GM12865 (cell line): Measurements from ENCODE around the gene SDSL.
A peak's percentile ranks its signal among the peaks of the same experiment; 100 is the strongest.

Experiments
- DNase-seq: peaks from one replicate; pipeline ENCODE4 v3.0.0; 2010; ENCODE audit warnings: low read depth
- H3K4me3 ChIP-seq: 2 replicates; pipeline ENCODE4 v1.5.1; 2011; ENCODE audit warnings: mild to moderate bottlenecking, low read depth, low read length, control low read depth
- CTCF ChIP-seq: IDR thresholded peaks from 2 replicates; pipeline ENCODE4 v1.5.1; 2011; ENCODE audit warnings: low read length, control low read depth, low read depth, inconsistent platforms; ENCODE audit not compliant: insufficient read depth; ENCODE audit errors: missing control alignments

Gene SDSL

GRCh38 chr12:113420996-113421595 lies 1.1 kb upstream of the SDSL start:
- no peak overlapping the region for H3K4me3 ChIP-seq
- no peak for DNase-seq
- TF ChIP-seq CTCF: no peak

DNA sequence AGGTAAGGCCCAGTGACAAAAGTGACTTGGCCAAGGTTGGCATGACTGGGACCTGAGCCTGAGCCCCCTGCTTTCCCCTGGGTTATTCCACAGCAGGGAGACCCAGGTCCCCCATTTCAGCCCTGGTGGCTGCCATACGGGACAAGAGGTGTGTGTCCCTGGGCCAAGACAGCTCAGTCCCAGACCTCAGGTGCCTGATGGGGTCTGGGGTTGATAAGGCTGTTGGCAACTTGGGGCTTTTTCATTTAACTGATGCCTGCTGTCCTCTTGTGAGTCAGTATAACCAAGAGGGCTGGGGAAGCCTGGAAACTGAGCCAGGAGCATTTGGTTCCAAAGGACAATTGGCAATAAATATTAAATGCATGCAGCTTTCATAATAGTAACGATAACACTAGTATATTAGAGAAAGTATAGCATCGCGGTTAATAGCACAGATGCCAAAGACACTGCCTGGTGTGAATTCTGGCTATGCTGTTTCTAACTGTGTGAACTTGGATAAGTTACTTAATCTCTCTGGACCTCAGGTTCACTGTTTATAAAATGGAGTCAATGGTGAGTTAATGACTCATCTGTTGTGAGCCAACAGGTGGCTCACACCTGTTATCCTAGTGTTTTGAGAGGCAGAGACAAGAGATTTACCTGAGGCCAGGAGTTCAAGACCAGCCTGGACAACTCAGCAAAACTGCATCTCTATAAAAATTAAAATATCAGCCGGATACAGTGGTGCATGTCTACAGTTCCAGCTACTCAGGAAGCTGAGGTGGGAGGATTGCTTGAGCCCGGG lies 898 bp downstream of the SDSL start:
- DNase-seq: no peak
- H3K4me3 ChIP-seq: peak overlapping the region; percentile 63
- no peak for TF ChIP-seq CTCF

DNA sequence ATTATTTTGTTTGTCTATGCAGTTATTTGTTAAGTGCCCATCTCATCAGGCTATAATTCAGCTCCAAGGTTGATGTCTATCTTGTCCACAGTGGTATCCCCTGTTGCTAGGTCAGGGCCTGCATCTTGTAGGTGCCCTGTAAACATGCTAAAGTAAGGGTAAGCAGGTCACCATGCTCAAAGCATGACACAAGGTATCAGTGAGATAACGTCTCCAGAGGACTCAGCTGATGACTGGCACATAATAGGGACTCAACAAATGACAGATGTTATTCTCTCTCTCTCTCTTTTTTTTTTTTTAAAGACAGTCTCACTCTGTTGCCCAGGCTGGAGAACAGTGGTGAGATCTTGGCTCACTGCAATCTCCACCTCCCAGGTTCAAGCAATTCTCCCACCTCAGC lies 2.3 kb downstream of the SDSL start:
- TF ChIP-seq CTCF: no peak
- no peak for DNase-seq
- H3K4me3 ChIP-seq: no peak overlapping the region

DNA sequence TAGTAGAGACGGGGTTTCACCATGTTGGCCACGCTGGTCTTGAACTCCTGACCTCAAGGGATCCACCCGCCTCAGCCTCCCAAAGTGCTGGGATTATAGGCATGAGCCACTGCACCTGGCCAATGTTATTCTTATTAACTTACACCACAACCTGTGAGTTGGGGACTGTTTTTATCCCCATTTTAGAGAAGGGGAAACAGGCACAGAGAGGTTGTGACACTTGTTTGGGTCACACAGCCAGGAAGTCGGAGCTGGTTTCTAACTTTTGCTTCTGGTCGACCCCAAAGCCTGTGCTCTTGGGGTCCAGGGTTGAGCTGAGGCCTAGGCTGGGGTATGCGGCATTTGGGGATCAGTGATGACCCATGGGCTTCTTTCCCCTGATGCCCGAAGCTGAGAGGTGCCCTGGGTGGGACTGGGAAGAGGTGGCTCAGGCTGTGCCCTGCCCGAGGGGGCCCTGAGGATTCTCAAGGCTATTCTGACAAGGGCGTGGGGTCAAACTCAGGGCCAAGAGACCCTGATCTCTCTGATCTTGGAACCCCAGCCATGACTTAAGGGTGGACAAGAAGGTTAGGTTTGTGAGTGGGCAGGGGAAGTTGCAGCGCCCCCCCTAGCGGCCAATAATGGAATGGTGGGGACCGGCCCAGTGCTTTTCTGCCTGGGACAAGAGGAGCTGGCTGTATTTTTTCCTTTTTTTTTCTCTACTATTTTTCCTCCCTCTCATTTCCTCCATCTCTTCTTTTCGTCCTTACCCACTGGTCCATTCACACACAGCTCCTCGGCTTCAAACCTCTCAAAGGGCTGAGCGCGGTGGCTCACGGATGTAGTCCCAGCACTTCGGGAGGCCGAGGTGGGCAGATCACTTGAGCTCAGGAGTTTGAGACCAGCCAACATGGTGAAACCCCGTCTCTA lies 3.0 kb downstream of the SDSL start:
- peak; percentile 83 for TF ChIP-seq CTCF
- DNase-seq: peak; percentile 71
- H3K4me3 ChIP-seq: no peak overlapping the region

- TF ChIP-seq CTCF: no peak
Measured at GRCh38 chr12:113425960-113426453, 3.8 kb downstream of the SDSL start.

DNA sequence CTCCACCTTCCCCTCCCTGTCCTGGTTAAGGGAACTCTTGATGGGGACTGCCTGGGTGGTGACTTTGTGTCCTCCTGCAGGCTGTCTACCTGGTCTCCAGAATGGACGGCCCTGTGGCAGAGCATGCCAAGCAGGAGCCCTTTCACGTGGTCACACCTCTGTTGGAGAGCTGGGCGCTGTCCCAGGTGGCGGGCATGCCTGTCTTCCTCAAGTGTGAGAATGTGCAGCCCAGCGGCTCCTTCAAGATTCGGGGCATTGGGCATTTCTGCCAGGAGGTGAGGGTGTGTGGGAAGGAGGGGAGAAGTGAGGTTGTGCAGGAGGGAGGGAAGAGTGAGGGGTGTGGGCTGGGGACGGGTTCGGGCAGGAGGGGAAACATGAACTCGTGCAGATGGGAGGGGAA lies 5.7 kb downstream of the SDSL start:
- TF ChIP-seq CTCF: no peak
- DNase-seq: no peak
- H3K4me3 ChIP-seq: no peak overlapping the region

More at GRCh38 chr12:113425960-113426453, 3.8 kb downstream of the SDSL start:
- peak; percentile 74 for DNase-seq
- no peak overlapping the region for H3K4me3 ChIP-seq
